HG02759 (cell line): ENCODE measurements around the gene LMAN2.
"Not testable (repeated sequence)": the region's sequence is repeated elsewhere in the genome, so short reads cannot be mapped to it uniquely, and the experiment has no call there.

Experiments used
- ATAC-seq: cut with Tn5 transposase; IDR thresholded peaks from one replicate; pipeline ENCODE4 v1.9.1; 2021; ENCODE audit warnings: mild to moderate bottlenecking, moderate library complexity; ENCODE audit not compliant: unreplicated experiment

Gene LMAN2

GRCh38 chr5:177349762-177350161 lies 1.7 kb downstream of the LMAN2 start:
- no peak for ATAC-seq

GRCh38 chr5:177349362-177349647 lies 2.2 kb downstream of the LMAN2 start:
- ATAC-seq: no peak

- no peak for ATAC-seq
These were observed 3.8 kb downstream of the LMAN2 start for GRCh38 chr5:177347699-177348098.

GRCh38 chr5:177346820-177347219 lies 4.6 kb downstream of the LMAN2 start:
- ATAC-seq: no peak

- no peak for ATAC-seq
These were observed 6.6 kb downstream of the LMAN2 start for GRCh38 chr5:177344891-177345290.

- ATAC-seq: no peak
These were observed 7.7 kb downstream of the LMAN2 start for GRCh38 chr5:177343777-177344176.

GRCh38 chr5:177343000-177343399 lies 8.5 kb downstream of the LMAN2 start:
- not testable (repeated sequence) for ATAC-seq

GRCh38 chr5:177339107-177339638 lies 12.3 kb downstream of the LMAN2 start:
- no peak for ATAC-seq

GRCh38 chr5:177338251-177339106 lies 13.0 kb downstream of the LMAN2 start:
- no peak for ATAC-seq

GRCh38 chr5:177336603-177337494 lies 14.6 kb downstream of the LMAN2 start:
- ATAC-seq: no peak

GRCh38 chr5:177336112-177336511 lies 15.4 kb downstream of the LMAN2 start:
- no peak for ATAC-seq

GRCh38 chr5:177335701-177336065 lies 15.8 kb downstream of the LMAN2 start:
- ATAC-seq: no peak

GRCh38 chr5:177334781-177335700 lies 16.4 kb downstream of the LMAN2 start:
- no peak for ATAC-seq

GRCh38 chr5:177334155-177334551 lies 17.3 kb downstream of the LMAN2 start:
- ATAC-seq: no peak

- no peak for ATAC-seq
These were observed 17.9 kb downstream of the LMAN2 start for GRCh38 chr5:177333420-177334154.

GRCh38 chr5:177332896-177333260 lies 18.6 kb downstream of the LMAN2 start:
- no peak for ATAC-seq

- ATAC-seq: no peak
These were observed 19.2 kb downstream of the LMAN2 start for GRCh38 chr5:177332031-177332895.

- ATAC-seq: no peak
These were observed 20.3 kb downstream of the LMAN2 start for GRCh38 chr5:177330991-177331842.
